ENCODE measurements around the gene FOXK2.
"Not testable (repeated sequence)": the region's sequence is repeated elsewhere in the genome, so short reads cannot be mapped to it uniquely, and the experiment has no call there.

Gene FOXK2

DNA sequence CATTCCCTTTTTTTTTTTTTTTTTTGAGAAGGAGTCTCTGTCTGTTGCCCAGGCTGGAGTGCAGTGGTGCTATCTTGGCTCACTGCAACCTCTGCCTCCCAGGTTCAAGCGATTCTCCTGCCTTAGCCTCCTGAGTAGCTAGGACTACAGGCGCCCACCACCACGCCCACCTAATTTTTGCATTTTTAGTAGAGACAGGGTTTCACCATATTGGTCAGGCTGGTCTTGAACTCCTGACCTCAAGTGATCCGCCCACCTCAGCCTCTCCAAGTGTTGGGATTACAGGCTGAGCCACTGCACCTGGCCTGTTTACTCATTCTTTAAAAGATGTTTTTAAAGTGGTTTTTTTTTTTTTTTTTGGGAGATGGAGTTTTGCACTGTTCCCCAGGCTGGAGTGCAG lies 44.2 kb downstream of the FOXK2 start:
- not testable (repeated sequence) for DNase-seq (ENCODE audit: low read depth, low spot score)

- DNase-seq (ENCODE audit: low read depth, low spot score) = no peak
Measured at GRCh38 chr17:82564241-82564640, 44.7 kb downstream of the FOXK2 start.

DNA sequence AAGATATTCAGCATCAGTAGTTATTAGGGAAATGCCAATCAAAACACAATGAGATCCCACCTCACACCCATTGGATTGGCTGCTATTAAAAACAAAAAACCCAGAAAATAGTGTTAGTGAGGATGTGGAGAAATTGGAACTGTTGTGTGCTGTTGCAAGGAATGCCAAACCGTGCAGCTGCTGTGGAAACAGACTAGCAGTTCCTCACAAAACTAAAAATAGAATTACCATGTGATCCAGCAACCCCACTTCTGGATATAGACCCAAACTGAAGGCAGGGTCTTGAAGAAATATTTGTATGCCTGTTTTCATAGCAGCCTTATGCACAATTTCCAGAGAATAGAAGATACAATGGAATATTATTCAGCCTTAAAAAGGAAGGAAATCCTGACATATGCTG lies 46.0 kb downstream of the FOXK2 start:
- DNase-seq (ENCODE audit: low read depth, low spot score) = no peak

DNA sequence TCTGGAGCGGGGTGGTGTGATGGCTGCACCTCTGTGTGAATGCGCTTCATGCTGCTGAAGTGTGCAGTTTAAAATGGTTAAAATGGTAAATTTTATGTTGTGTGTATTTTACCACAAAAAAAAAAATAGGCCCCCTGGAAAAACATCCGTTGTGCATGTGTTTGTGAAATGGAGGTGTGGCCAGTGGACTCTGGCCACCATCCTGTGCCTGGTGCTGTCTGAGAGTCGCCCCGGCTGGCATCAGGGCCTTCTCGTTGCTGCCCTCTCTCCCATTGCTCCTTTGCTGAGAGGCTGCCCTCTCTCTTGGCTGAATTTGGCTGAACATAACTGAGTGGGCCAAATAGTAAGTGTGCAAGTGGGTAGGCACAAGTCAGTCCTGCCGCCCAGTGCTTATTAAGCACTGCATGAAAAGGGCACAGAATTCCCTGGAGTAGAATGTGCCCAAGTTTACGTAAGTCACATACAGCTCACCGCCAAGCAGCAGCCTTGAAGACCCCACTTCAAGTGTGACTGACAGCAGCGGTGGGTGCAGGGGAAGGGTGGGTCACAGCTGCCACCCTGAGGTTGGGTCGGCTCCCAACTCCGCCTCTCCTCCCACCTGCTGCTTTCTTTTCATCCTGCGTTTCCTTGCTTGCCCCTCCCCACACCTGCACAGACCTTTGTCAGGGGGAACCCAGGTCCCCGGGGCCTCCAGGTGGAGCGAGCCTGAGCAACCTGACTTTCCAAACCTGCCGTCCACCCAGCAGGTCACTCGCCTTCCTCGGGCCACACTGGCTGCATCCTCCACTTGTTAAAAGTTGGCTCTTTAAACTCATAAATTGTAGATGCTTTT lies 46.8 kb downstream of the FOXK2 start:
- no peak for DNase-seq (ENCODE audit: low read depth, low spot score)

- DNase-seq (ENCODE audit: low read depth, low spot score) = no peak
Measured at GRCh38 chr17:82567286-82567685, 47.8 kb downstream of the FOXK2 start.

DNA sequence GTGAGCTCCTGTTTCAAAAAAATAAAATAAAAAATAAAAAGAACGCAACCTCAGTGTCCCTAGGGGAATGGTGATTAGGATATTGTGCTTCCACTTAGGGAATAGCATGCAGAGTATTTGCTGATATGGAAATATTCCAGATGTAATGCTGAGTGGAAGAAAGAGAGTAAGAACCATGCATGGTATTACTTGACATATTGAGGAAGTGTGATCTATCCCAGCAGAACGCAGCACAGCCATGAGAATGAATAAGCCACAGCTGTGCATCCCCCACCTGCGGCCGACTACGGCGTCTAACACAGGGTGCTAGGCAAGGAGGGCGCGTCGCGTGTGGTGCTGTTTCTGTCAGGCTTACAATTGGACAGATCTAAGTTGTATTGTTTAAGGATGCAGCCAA lies 49.5 kb downstream of the FOXK2 start:
- DNase-seq (ENCODE audit: low read depth, low spot score) = no peak

DNA sequence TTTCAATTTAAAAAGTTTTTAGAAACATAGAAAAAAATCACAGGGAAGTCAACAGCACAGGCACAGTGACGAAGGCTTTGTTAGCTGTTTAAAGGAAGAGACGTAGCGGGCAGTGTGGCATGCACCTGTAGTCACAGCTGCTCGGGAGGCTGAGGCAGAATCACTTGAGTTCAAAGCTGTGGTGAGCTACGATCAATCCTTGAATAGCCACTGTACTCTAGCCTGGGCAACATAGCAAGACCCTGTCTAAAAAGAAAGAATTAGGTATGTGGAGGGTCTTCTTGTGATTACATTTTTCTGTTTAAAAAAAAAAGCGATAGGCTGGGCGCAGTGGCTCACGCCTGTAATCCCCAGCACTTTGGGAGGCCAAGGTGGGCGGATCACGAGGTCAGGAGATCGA lies 50.1 kb downstream of the FOXK2 start:
- no peak for DNase-seq (ENCODE audit: low read depth, low spot score)

GRCh38 chr17:82570277-82570676 lies 50.7 kb downstream of the FOXK2 start:
- no peak for DNase-seq (ENCODE audit: low read depth, low spot score)

DNA sequence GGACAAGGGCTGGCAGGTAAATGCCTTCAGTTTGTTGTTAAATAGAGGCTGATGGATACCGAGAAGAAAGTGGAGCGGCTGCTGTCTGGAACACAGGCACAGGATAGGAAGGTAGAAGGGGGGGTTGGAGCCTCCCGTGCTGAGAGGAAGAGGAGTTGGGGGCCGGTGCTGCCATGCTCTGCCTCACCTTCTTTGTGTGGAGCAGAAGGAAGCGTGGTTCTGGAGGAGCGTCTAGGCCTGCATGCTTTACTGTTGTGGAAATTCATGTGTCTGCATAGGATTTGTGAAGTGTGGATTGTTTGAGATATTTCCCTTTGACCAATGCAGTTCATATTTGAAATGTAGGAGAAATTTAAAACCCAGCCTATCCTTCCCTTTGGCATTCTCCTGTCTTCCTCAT lies 52.3 kb downstream of the FOXK2 start:
- no peak for DNase-seq (ENCODE audit: low read depth, low spot score)

DNA sequence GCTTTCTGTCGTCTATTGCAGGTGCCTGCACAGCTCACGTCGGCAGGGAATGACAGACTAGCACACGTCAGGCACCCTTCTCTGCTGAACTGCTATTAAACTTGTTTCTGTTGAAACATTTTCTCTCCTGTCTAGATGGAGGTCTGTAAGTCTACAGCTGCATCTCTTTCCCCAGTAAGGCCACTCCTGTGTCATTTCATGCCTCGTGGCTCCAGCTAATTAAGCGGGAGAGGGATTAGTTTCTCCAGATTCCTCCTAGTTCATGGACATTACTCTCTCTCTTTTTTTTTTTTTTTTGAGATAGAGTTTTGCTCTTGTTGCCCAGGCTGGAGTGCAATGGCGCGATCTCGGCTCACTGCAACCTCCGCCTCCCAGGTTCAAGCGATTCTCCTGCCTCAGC lies 54.5 kb downstream of the FOXK2 start:
- DNase-seq (ENCODE audit: low read depth, low spot score) = no peak

- not testable (repeated sequence) for DNase-seq (ENCODE audit: low read depth, low spot score)
Measured at GRCh38 chr17:82575581-82576221, 56.2 kb downstream of the FOXK2 start.

- no peak for DNase-seq (ENCODE audit: low read depth, low spot score)
Measured at GRCh38 chr17:82577300-82577699, 57.8 kb downstream of the FOXK2 start.

GRCh38 chr17:82579969-82580368 lies 60.4 kb downstream of the FOXK2 start:
- DNase-seq (ENCODE audit: low read depth, low spot score) = not testable (repeated sequence)

- DNase-seq (ENCODE audit: low read depth, low spot score) = no peak
Measured at GRCh38 chr17:82582213-82582612, 62.7 kb downstream of the FOXK2 start.

DNA sequence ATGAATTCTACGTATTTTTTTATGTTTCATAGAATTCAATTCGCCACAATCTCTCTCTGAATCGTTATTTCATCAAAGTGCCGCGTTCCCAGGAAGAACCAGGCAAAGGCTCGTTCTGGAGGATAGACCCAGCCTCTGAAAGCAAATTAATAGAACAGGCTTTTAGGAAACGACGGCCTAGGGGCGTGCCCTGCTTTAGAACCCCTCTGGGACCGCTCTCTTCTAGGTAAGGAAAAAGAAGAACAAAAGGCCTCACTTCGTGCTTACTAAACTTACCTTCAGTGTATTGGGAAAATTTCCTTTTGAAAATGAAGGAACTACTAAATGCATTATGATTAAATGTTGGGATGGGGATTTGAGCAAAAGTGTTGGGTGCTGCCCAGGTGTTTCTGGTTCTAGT lies 63.2 kb downstream of the FOXK2 start:
- DNase-seq (ENCODE audit: low read depth, low spot score) = no peak

- no peak for DNase-seq (ENCODE audit: low read depth, low spot score)
Measured at GRCh38 chr17:82583720-82584234, 64.2 kb downstream of the FOXK2 start.

GRCh38 chr17:82585935-82586575 lies 66.5 kb downstream of the FOXK2 start:
- not testable (repeated sequence) for DNase-seq (ENCODE audit: low read depth, low spot score)

DNA sequence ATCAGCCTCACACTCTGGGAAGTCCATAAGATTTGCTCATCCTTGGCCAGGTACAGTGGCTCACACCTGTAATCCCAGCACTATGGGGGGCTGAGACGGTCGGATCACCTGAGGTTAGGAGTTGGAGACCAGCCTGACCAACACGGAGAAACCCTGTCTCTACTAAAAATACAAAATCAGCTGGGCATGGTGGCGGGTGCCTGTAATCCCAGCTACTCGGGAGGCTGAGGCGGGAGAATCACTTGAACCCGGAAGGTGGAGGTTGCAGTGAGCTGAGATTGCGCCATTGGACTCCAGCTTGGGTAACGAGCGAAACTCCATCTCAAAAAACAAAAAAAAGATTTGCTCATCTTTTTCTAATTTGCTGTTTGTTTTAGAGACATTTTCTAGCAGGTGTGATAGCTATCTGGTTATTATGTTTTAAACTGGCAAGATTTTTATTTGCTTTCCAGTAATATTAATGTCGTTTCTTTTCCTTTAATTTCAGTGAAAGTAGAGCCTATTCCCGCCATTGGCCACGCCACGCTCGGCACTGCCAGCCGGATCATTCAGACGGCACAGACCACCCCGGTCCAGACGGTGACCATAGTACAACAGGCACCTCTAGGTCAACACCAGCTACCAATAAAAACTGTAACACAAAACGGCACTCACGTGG lies 67.2 kb downstream of the FOXK2 start:
- DNase-seq (ENCODE audit: low read depth, low spot score) = no peak

GRCh38 chr17:82587234-82588086 lies 67.9 kb downstream of the FOXK2 start:
- DNase-seq (ENCODE audit: low read depth, low spot score) = no peak

- DNase-seq (ENCODE audit: low read depth, low spot score) = no peak
Measured at GRCh38 chr17:82588266-82589175, 69.0 kb downstream of the FOXK2 start.
